Ovary (tissue), 3 donors: ENCODE results near the gene KLLN.

Source experiments
- CTCF ChIP-seq, 3 donors: fragments of 450-650 bp in 2 of 3; fragments of 200-600 bp in 1 of 3; IDR thresholded peaks; one replicate each; pipeline versions ENCODE4 v1.5.1 to v1.8.0; 2016 to 2022; ENCODE audit warnings: antibody characterized with exemption in 3 of 3, mild to moderate bottlenecking in 1 of 3
- EP300 ChIP-seq: sonication (generic); formaldehyde crosslinking; IDR thresholded peaks from one replicate; pipeline ENCODE4 v1.6.1; 2017; ENCODE audit warnings: antibody characterized with exemption
- POLR2A ChIP-seq: fragments of 450-650 bp; IDR thresholded peaks from one replicate; pipeline ENCODE4 v1.6.1; 2017; ENCODE audit warnings: antibody characterized with exemption, mild to moderate bottlenecking, moderate library complexity
- donor health status: DM: no; HTN: no; CAD: no.

GRCh38 chr10:87878664-87879459 lies 15.5 kb upstream of the KLLN start:
- no peak for TF ChIP-seq CTCF (IDR thresholded peaks at IDR 0.05)
- TF ChIP-seq POLR2A: no peak
- TF ChIP-seq EP300: no peak
